Hepatocyte (in vitro differentiated cells): ENCODE measurements around the gene TMEM182.

ENCODE experiments used
- CTCF ChIP-seq: fragments of 200-600 bp; sonication (generic); IDR thresholded peaks from 2 replicates; pipeline ENCODE4 v1.5.1; 2016; ENCODE audit warnings: antibody characterized with exemption, mild to moderate bottlenecking; ENCODE audit not compliant: poor library complexity
- EZH2 ChIP-seq: fragments of 200-600 bp; sonication (generic); IDR thresholded peaks from 2 replicates; pipeline ENCODE4 v1.6.1; 2016; ENCODE audit warnings: antibody characterized with exemption, mild to moderate bottlenecking, borderline replicate concordance
- EZH2phosphoT487 ChIP-seq: fragments of 200-600 bp; sonication (generic); IDR thresholded peaks from one replicate; pipeline ENCODE4 v1.6.1; 2018; ENCODE audit warnings: antibody characterized with exemption, mild to moderate bottlenecking, low read depth, moderate library complexity; ENCODE audit not compliant: unreplicated experiment, severe bottlenecking

GRCh38 chr2:102801098-102801718 lies 39.4 kb downstream of the TMEM182 start:
- TF ChIP-seq CTCF, result no peak
- no peak for TF ChIP-seq EZH2
- no peak for TF ChIP-seq EZH2phosphoT487
